HepG2 (cell line): ENCODE data around the gene BMPR2. TPM values are rescaled to one million over a fixed set of nuclear protein-coding genes. Genes with fewer than 3 reads are reported as not detected.

Source experiments
- CREB1 ChIP-seq, 2 experiments: fragments of 450-650 bp in 1 of 2; IDR thresholded peaks; 2 replicates each; pipeline ENCODE4 v1.6.1; 2016 to 2017; ENCODE audit warnings: control low read depth in 1 of 2, mild to moderate bottlenecking in 1 of 2, missing compliant biosample characterization in 1 of 2, missing genetic modification characterization in 1 of 2
- GTF3A ChIP-seq: sonication (generic); formaldehyde crosslinking; conservative IDR thresholded peaks from 2 replicates; pipeline ENCODE4 v1.4.0; 2020; ENCODE audit warnings: mild to moderate bottlenecking, missing genetic modification reagents
- KDM6A ChIP-seq: IDR thresholded peaks from 2 replicates; pipeline ENCODE4 v1.6.1; 2016; ENCODE audit warnings: low read depth
- MIER2 ChIP-seq: IDR thresholded peaks from 2 replicates; pipeline ENCODE4 v1.6.1; 2016; ENCODE audit warnings: missing biosample characterization, missing genetic modification reagents
- MLX ChIP-seq: IDR thresholded peaks from 2 replicates; pipeline ENCODE4 v1.6.1; 2016
- RAD21 ChIP-seq: fragments of 450-650 bp; formaldehyde crosslinking; IDR thresholded peaks from 2 replicates; pipeline ENCODE4 v1.5.0; 2020; ENCODE audit warnings: mild to moderate bottlenecking
- RFX3 ChIP-seq: IDR thresholded peaks from 2 replicates; pipeline ENCODE4 v1.6.1; 2016; ENCODE audit warnings: missing biosample characterization, missing genetic modification reagents
- SAFB2 ChIP-seq: sonication (generic); formaldehyde crosslinking; IDR thresholded peaks from 2 replicates; pipeline ENCODE4 v1.5.1; 2020; ENCODE audit warnings: missing genetic modification reagents, low read depth, mild to moderate bottlenecking, borderline replicate concordance
- SIN3B ChIP-seq: fragments of 150-350 bp; IDR thresholded peaks from 2 replicates; pipeline ENCODE4 v1.6.1; 2014; ENCODE audit warnings: low read length
- SNAPC4 ChIP-seq: sonication (generic); formaldehyde crosslinking; IDR thresholded peaks from 2 replicates; pipeline ENCODE4 v1.4.0; 2020; ENCODE audit warnings: mild to moderate bottlenecking, missing genetic modification reagents
- WIZ ChIP-seq: sonication (generic); formaldehyde crosslinking; IDR thresholded peaks from 2 replicates; pipeline ENCODE4 v1.5.1; 2020; ENCODE audit warnings: mild to moderate bottlenecking, missing genetic modification reagents
- ZBTB21 ChIP-seq: sonication (generic); formaldehyde crosslinking; IDR thresholded peaks from 2 replicates; pipeline ENCODE4 v1.4.0; 2020; ENCODE audit warnings: missing genetic modification reagents
- ZFP82 ChIP-seq: sonication (generic); formaldehyde crosslinking; IDR thresholded peaks from 2 replicates; pipeline ENCODE4 v1.5.1; 2020; ENCODE audit warnings: mild to moderate bottlenecking, missing genetic modification reagents, borderline replicate concordance
- ZNF383 ChIP-seq: sonication (generic); formaldehyde crosslinking; IDR thresholded peaks from 2 replicates; pipeline ENCODE4 v1.4.0; 2020; ENCODE audit warnings: missing genetic modification reagents, mild to moderate bottlenecking, borderline replicate concordance
- ZNF607 ChIP-seq: sonication (generic); formaldehyde crosslinking; IDR thresholded peaks from 2 replicates; pipeline ENCODE4 v1.5.1; 2020; ENCODE audit warnings: missing genetic modification reagents, mild to moderate bottlenecking, borderline replicate concordance
- polyA plus RNA-seq, 8 experiments: library from polyadenylated mRNA; depleted of rRNA in 3 of 8; stranded (reverse) in 7 of 8; unstranded in 1 of 8; fragments of >200 nt; fragmentation: Illumina TruSeq in 4 of 8; extraction: Trizol in 4 of 8; gene quantifications; 2 replicates each; pipeline versions ENCODE4 v1.2.1 to v1.2.3, GENCODE V29; 2011 to 2016; ENCODE audit warnings: low read depth in 4 of 8, missing spikeins in 1 of 8, mixed read lengths in 1 of 8; ENCODE audit not compliant: insufficient read depth in 1 of 8
- total RNA-seq, 5 experiments: library from RNA; depleted of rRNA; stranded (reverse); fragments of >200 nt; fragmentation: Illumina TruSeq; extraction: Trizol; gene quantifications; 2 replicates each; pipeline ENCODE4 v1.2.3, GENCODE V29; 2016; ENCODE audit warnings: low read depth in 1 of 5
- TF ChIP-seq, protein P1 (sequence below): sonication (generic); formaldehyde crosslinking; IDR thresholded peaks from 2 replicates; pipeline ENCODE4 v1.9.0; 2021; ENCODE audit warnings: missing genetic modification reagents, borderline replicate concordance
- TF ChIP-seq, protein P2 (sequence below): sonication (generic); formaldehyde crosslinking; IDR thresholded peaks from 2 replicates; pipeline ENCODE4 v1.8.1; 2023; ENCODE audit warnings: mild to moderate bottlenecking, missing genetic modification reagents
- TF ChIP-seq, protein P3 (sequence below): sonication (generic); formaldehyde crosslinking; IDR thresholded peaks from 2 replicates; pipeline ENCODE4 v1.5.0; 2020; ENCODE audit warnings: missing genetic modification reagents

BMPR2 gene
- total and polyA plus RNA-seq, 2 of the 13 experiments (the other 11 are each of a cell fraction or from before 2014, with no cell fraction given): 5.5 to 10.3 TPM

DNA sequence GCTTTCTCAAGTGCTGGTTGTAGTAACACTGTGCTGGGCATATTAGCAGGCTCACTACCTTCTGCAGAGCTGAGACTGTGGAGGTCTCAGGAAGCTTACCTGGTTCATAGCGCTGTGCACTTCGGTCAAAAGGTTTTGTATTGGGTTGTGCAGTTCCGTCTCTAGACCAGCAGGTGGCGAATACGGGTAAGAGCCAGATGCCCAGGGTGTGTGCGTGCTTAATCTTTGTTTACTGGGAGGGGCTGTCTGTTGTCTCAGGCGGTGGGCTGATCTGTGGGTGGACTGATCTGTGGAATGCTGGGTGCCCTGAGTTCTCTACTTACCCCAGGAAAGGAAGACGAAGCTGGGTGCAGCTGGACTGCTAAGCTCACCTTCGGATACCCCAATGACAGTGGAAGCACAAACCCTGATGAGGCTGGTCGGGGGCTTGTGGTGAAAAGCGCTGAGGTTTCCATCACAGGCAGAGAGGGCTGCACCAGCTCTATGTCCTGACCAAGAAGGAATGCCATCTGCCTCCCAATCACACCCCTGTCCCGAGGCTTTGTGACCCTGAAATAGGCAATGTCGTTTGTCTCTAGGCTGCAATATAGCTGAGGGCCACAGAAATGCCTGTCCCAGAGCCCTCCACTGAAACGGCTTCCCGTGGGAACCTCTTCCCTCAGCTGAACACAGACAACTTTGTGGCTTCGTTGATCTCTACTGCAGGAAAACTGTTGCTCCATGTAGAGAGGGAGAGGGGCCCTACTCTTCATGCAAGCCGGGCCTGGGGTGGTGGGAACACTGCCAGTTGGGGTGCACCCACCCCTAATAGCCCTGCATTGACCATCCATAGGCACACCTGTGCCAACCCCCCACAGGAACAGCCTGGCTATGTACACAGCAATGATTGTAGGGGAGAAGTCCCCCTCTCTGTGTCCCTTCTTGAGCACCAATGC is 212.8 kb downstream of the BMPR2 start (continued):
- TF ChIP-seq ZBTB21 (no peak), RFX3 (CRISPR knock-in tag) (no peak), WIZ (CRISPR knock-in tag) (no peak), SIN3B (no peak), RAD21 (CRISPR knock-in tag) (peak; percentile 93), SAFB2 (CRISPR knock-in tag) (no peak), ZNF607 (CRISPR knock-in tag) (peak; percentile 36; the same call in 1 of the 2 replicates), CREB1 (IDR thresholded peaks at IDR 0.05) (no peak), CREB1 (CRISPR knock-in tag; IDR thresholded peaks at IDR 0.05) (peak; percentile 50; the same call in 1 of the 2 replicates), KDM6A (no peak), MIER2 (CRISPR knock-in tag) (0 out of 2 replicates have a peak, but pooled peaks have one; percentile 57), MLX (CRISPR knock-in tag) (0 out of 2 replicates have a peak, but pooled peaks have one; percentile 46), SNAPC4 (CRISPR knock-in tag) (no peak; the same call in 1 of the 2 replicates), ZNF383 (CRISPR knock-in tag) (no peak), ZFP82 (CRISPR knock-in tag) (no peak), GTF3A (CRISPR knock-in tag) (no peak)
- TF ChIP-seq, protein P1, sequence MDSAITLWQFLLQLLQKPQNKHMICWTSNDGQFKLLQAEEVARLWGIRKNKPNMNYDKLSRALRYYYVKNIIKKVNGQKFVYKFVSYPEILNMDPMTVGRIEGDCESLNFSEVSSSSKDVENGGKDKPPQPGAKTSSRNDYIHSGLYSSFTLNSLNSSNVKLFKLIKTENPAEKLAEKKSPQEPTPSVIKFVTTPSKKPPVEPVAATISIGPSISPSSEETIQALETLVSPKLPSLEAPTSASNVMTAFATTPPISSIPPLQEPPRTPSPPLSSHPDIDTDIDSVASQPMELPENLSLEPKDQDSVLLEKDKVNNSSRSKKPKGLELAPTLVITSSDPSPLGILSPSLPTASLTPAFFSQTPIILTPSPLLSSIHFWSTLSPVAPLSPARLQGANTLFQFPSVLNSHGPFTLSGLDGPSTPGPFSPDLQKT (CRISPR knock-in tag): no peak
- TF ChIP-seq, protein P2, sequence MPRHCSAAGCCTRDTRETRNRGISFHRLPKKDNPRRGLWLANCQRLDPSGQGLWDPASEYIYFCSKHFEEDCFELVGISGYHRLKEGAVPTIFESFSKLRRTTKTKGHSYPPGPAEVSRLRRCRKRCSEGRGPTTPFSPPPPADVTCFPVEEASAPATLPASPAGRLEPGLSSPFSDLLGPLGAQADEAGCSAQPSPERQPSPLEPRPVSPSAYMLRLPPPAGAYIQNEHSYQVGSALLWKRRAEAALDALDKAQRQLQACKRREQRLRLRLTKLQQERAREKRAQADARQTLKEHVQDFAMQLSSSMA (CRISPR knock-in tag): peak; percentile 54; the same call in 1 of the 2 replicates
- TF ChIP-seq, protein P3, sequence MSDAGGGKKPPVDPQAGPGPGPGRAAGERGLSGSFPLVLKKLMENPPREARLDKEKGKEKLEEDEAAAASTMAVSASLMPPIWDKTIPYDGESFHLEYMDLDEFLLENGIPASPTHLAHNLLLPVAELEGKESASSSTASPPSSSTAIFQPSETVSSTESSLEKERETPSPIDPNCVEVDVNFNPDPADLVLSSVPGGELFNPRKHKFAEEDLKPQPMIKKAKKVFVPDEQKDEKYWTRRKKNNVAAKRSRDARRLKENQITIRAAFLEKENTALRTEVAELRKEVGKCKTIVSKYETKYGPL (CRISPR knock-in tag): no peak
